SK-N-SH treated with all-trans-retinoic acid at 6 μM for 48 hours (cell line): ENCODE measurements around the gene ZFP28.
A peak's percentile ranks its signal among the peaks of the same experiment; 100 is the strongest.

Source experiments
- ATAC-seq: fragments of 200-7000 bp; cut with Tn5 transposase; 3 replicates; pipeline ENCODE4 v1.9.1; 2020; ENCODE audit warnings: mild to moderate bottlenecking, moderate library complexity
- ARNTL ChIP-seq: fragments of 450-650 bp; formaldehyde crosslinking; IDR thresholded peaks from 2 replicates; pipeline ENCODE4 v1.5.0; 2020; ENCODE audit warnings: low read depth, mild to moderate bottlenecking, moderate library complexity, borderline replicate concordance
- BACH2 ChIP-seq: fragments of 250-450 bp; sonication (Bioruptor Pico); IDR thresholded peaks from 2 replicates; pipeline ENCODE4 v1.9.0; 2021; ENCODE audit warnings: mild to moderate bottlenecking, borderline replicate concordance
- CREB5 ChIP-seq: fragments of 250-450 bp; sonication (Bioruptor Pico); IDR thresholded peaks from 2 replicates; pipeline ENCODE4 v1.5.1; 2020; ENCODE audit warnings: low read depth, mild to moderate bottlenecking, moderate library complexity
- CSDC2 ChIP-seq: fragments of 250-450 bp; sonication (Bioruptor Pico); IDR thresholded peaks from 2 replicates; pipeline ENCODE4 v1.5.0; 2020; ENCODE audit warnings: mild to moderate bottlenecking, moderate library complexity
- CSRNP3 ChIP-seq: fragments of 250-450 bp; sonication (Bioruptor Pico); IDR thresholded peaks from 2 replicates; pipeline ENCODE4 v1.5.1; 2021; ENCODE audit warnings: mild to moderate bottlenecking, moderate library complexity
- ESRRG ChIP-seq: fragments of 250-450 bp; sonication (Bioruptor Pico); IDR thresholded peaks from 2 replicates; pipeline ENCODE4 v1.6.1; 2021; ENCODE audit warnings: mild to moderate bottlenecking
- GLIS3 ChIP-seq: fragments of 250-450 bp; sonication (Bioruptor Pico); IDR thresholded peaks from 2 replicates; pipeline ENCODE4 v1.5.0; 2020; ENCODE audit warnings: mild to moderate bottlenecking, moderate library complexity
- ISL1 ChIP-seq: fragments of 250-450 bp; sonication (Bioruptor Pico); IDR thresholded peaks from 2 replicates; pipeline ENCODE4 v2.1.2; 2022; ENCODE audit warnings: mild to moderate bottlenecking, moderate library complexity
- PATZ1 ChIP-seq: fragments of 250-450 bp; sonication (Bioruptor Pico); IDR thresholded peaks from 2 replicates; pipeline ENCODE4 v1.8.0; 2020; ENCODE audit warnings: mild to moderate bottlenecking, moderate library complexity, borderline replicate concordance
- POU6F1 ChIP-seq: fragments of 250-450 bp; sonication (Bioruptor Pico); IDR thresholded peaks from 2 replicates; pipeline ENCODE4 v1.8.0; 2021; ENCODE audit warnings: low read depth, mild to moderate bottlenecking, moderate library complexity, borderline replicate concordance
- RARB ChIP-seq: fragments of 250-450 bp; sonication (Bioruptor Pico); IDR thresholded peaks from 2 replicates; pipeline ENCODE4 v1.8.0; 2021; ENCODE audit warnings: mild to moderate bottlenecking, moderate library complexity
- SNAI2 ChIP-seq: fragments of 250-450 bp; sonication (Bioruptor Pico); IDR thresholded peaks from 2 replicates; pipeline ENCODE4 v1.5.0; 2020; ENCODE audit warnings: mild to moderate bottlenecking, moderate library complexity
- TCF4 ChIP-seq: fragments of 250-450 bp; sonication (Bioruptor Pico); IDR thresholded peaks from 2 replicates; pipeline ENCODE4 v1.8.0; 2021; ENCODE audit warnings: mild to moderate bottlenecking, moderate library complexity, borderline replicate concordance
- TOX ChIP-seq: fragments of 250-450 bp; sonication (Bioruptor Pico); IDR thresholded peaks from 2 replicates; pipeline ENCODE4 v1.8.0; 2021; ENCODE audit warnings: mild to moderate bottlenecking, moderate library complexity, borderline replicate concordance
- TSHZ2 ChIP-seq: fragments of 250-450 bp; sonication (Bioruptor Pico); IDR thresholded peaks from 2 replicates; pipeline ENCODE4 v1.5.0; 2020; ENCODE audit warnings: mild to moderate bottlenecking, moderate library complexity
- ZC3H10 ChIP-seq: fragments of 250-450 bp; sonication (Bioruptor Pico); IDR thresholded peaks from 2 replicates; pipeline ENCODE4 v1.5.1; 2021; ENCODE audit warnings: mild to moderate bottlenecking, moderate library complexity
- ZFP3 ChIP-seq: fragments of 250-450 bp; sonication (Bioruptor Pico); IDR thresholded peaks from 2 replicates; pipeline ENCODE4 v1.5.0; 2020; ENCODE audit warnings: mild to moderate bottlenecking, moderate library complexity
- ZNF565 ChIP-seq: fragments of 450-650 bp; formaldehyde crosslinking; conservative IDR thresholded peaks from 2 replicates; pipeline ENCODE4 v1.5.0; 2020; ENCODE audit warnings: low read depth, mild to moderate bottlenecking, moderate library complexity
- ZNF8 ChIP-seq: fragments of 450-650 bp; formaldehyde crosslinking; IDR thresholded peaks from 2 replicates; pipeline ENCODE4 v1.5.0; 2020; ENCODE audit warnings: mild to moderate bottlenecking, moderate library complexity

The ZFP28 gene

GRCh38 chr19:56538761-56539263 lies at the start of gene ZFP28:
ZFP28 (plus strand) TSS chr19:56538948; CDS start chr19:56539019, 71 bp downstream.
- ATAC-seq = peak; percentile 83
- TF ChIP-seq ISL1 (CRISPR knock-in tag) (no peak), TCF4 (CRISPR knock-in tag) (no peak), ZNF8 (CRISPR knock-in tag) (no peak), ZC3H10 (CRISPR knock-in tag) (no peak)

GRCh38 chr19:56491399-56491798 lies 47.3 kb upstream of the ZFP28 start:
- no peak for ATAC-seq
- TF ChIP-seq RARB (CRISPR knock-in tag) (no peak), BACH2 (CRISPR knock-in tag) (no peak), ISL1 (CRISPR knock-in tag) (no peak), CSRNP3 (CRISPR knock-in tag) (no peak), CREB5 (no peak), TCF4 (CRISPR knock-in tag) (no peak), ZC3H10 (CRISPR knock-in tag) (no peak), ESRRG (CRISPR knock-in tag) (no peak), TOX (CRISPR knock-in tag) (no peak), ARNTL (CRISPR knock-in tag) (no peak), TSHZ2 (CRISPR knock-in tag) (no peak), ZFP3 (CRISPR knock-in tag) (no peak), ZNF565 (CRISPR knock-in tag) (no peak), GLIS3 (CRISPR knock-in tag) (no peak)

GRCh38 chr19:56504581-56504980 lies 34.2 kb upstream of the ZFP28 start:
- TF ChIP-seq ZNF565 (CRISPR knock-in tag) (no peak), SNAI2 (CRISPR knock-in tag) (no peak), ZFP3 (CRISPR knock-in tag) (no peak), ARNTL (CRISPR knock-in tag) (no peak), CSDC2 (no peak), PATZ1 (CRISPR knock-in tag) (no peak), TOX (CRISPR knock-in tag) (no peak), CREB5 (no peak), ZNF8 (CRISPR knock-in tag) (no peak), ESRRG (CRISPR knock-in tag) (no peak), ZC3H10 (CRISPR knock-in tag) (no peak), ISL1 (CRISPR knock-in tag) (no peak), RARB (CRISPR knock-in tag) (no peak), POU6F1 (CRISPR knock-in tag) (no peak)
- TF ChIP-seq, all 23 proteins: peak for 0
- no peak for ATAC-seq
